A549 (cell line): Measurements from ENCODE around the gene PDE1C. TPM values are rescaled to one million over a fixed set of nuclear protein-coding genes. Genes with fewer than 3 reads are reported as not detected.

Source experiments
- ATAC-seq, 2 experiments: fragments of 200-7000 bp in 1 of 2; fragments of >200 bp in 1 of 2; cut with Nextera tagmentation in 1 of 2; cut with Tn5 transposase in 1 of 2; 3 replicates each; pipeline versions ENCODE4 v1.8.0 to v1.9.1; 2018 to 2020; ENCODE audit warnings: mild to moderate bottlenecking in 1 of 2, moderate library complexity in 1 of 2
- CTCF ChIA-PET: fragments of 300-600 bp; sonication (Branson Sonifier 250); formaldehyde crosslinking; extraction: SDS; loops from one replicate; lab custom pipeline; 2021; ENCODE audit warnings: antibody characterized with exemption, inconsistent platforms; lab: Yijun Ruan, JAX
- POLR2A ChIA-PET: fragments of 350-600 bp; formaldehyde crosslinking; extraction: SDS; loops from one replicate; lab custom pipeline; 2021; ENCODE audit warnings: antibody characterized with exemption, inconsistent platforms; lab: Yijun Ruan, JAX
- DNase-seq, 2 experiments: peaks; one replicate each; pipeline versions ENCODE4 v3.0.0 to v3.0.0-alpha.2; 2011 to 2016; ENCODE audit warnings: low read depth in 1 of 2, low spot score in 1 of 2
- FAIRE-seq: peaks from 2 replicates; lab custom pipeline; 2011; peaks lifted over from hg19 to GRCh38; lab: Jason Lieb, UNC
- H3K27ac ChIP-seq, 2 experiments: fragments of >200 bp; sonication (Bioruptor Twin); formaldehyde crosslinking; 3 replicates each; pipeline ENCODE4 v1.5.1; 2016 to 2017
- H3K4me1 ChIP-seq: fragments of >200 bp; sonication (Bioruptor Twin); formaldehyde crosslinking; 3 replicates; pipeline ENCODE4 v1.6.1; 2016
- H3K4me2 ChIP-seq: fragments of >200 bp; sonication (Bioruptor Twin); formaldehyde crosslinking; 3 replicates; pipeline ENCODE4 v1.6.1; 2016
- H3K4me3 ChIP-seq: fragments of >200 bp; sonication (Bioruptor Twin); formaldehyde crosslinking; 3 replicates; pipeline ENCODE4 v1.5.1; 2016
- H3K9me3 ChIP-seq: fragments of >200 bp; sonication (Bioruptor Twin); formaldehyde crosslinking; 3 replicates; pipeline ENCODE4 v1.6.1; 2016
- CBX2 ChIP-seq: fragments of 200-600 bp; sonication (generic); IDR thresholded peaks from 2 replicates; pipeline ENCODE4 v1.6.1; 2016; ENCODE audit warnings: low read depth, mild to moderate bottlenecking, borderline replicate concordance
- CEBPB ChIP-seq, 2 experiments: fragments of >200 bp in 1 of 2; sonication (Bioruptor Twin) in 1 of 2; formaldehyde crosslinking in 1 of 2; IDR thresholded peaks; 2 replicates each; pipeline ENCODE4 v1.6.1; 2012 to 2016
- CTCF ChIP-seq: fragments of >200 bp; sonication (Bioruptor Twin); formaldehyde crosslinking; IDR thresholded peaks from 3 replicates; pipeline ENCODE4 v1.5.1; 2016
- ESRRA ChIP-seq: fragments of 150-350 bp; IDR thresholded peaks from 2 replicates; pipeline ENCODE4 v1.6.1; 2014; ENCODE audit warnings: mild to moderate bottlenecking, low read length, borderline replicate concordance
- FOSB ChIP-seq: fragments of 250-450 bp; sonication (Bioruptor Pico); IDR thresholded peaks from 2 replicates; pipeline ENCODE4 v1.5.0; 2020; ENCODE audit warnings: mild to moderate bottlenecking, moderate library complexity
- FOXS1 ChIP-seq: fragments of 250-450 bp; sonication (Bioruptor Pico); IDR thresholded peaks from 2 replicates; pipeline ENCODE4 v1.5.0; 2020; ENCODE audit warnings: mild to moderate bottlenecking, moderate library complexity
- GATA3 ChIP-seq: IDR thresholded peaks from 2 replicates; pipeline ENCODE4 v1.6.1; 2012; ENCODE audit warnings: borderline replicate concordance
- HES2 ChIP-seq: fragments of >200 bp; sonication (Bioruptor Twin); formaldehyde crosslinking; IDR thresholded peaks from 2 replicates; pipeline ENCODE4 v1.6.1; 2016
- HEYL ChIP-seq: fragments of 250-450 bp; sonication (Bioruptor Pico); IDR thresholded peaks from 2 replicates; pipeline ENCODE4 v1.8.0; 2021; ENCODE audit warnings: mild to moderate bottlenecking, moderate library complexity
- JUNB ChIP-seq: fragments of >200 bp; sonication (Bioruptor Twin); formaldehyde crosslinking; IDR thresholded peaks from 2 replicates; pipeline ENCODE4 v1.6.1; 2016
- MAFK ChIP-seq: fragments of 450-650 bp; IDR thresholded peaks from 2 replicates; pipeline ENCODE4 v1.6.1; 2014; ENCODE audit not compliant: partially characterized antibody
- MAX ChIP-seq: IDR thresholded peaks from 2 replicates; pipeline ENCODE4 v1.6.1; 2012
- PHF8 ChIP-seq: fragments of 200-600 bp; sonication (generic); IDR thresholded peaks from 2 replicates; pipeline ENCODE4 v1.6.1; 2016; ENCODE audit warnings: low read depth, mild to moderate bottlenecking, antibody characterized with exemption, moderate library complexity, borderline replicate concordance
- POLR2AphosphoS2 ChIP-seq: conservative IDR thresholded peaks from 2 replicates; pipeline ENCODE4 v1.6.1; 2012; ENCODE audit warnings: low read length, improper control_type of control experiment, inconsistent platforms
- RAD21 ChIP-seq, 2 experiments: fragments of >200 bp in 1 of 2; sonication (Bioruptor Twin) in 1 of 2; formaldehyde crosslinking in 1 of 2; IDR thresholded peaks in 1 of 2; conservative IDR thresholded peaks in 1 of 2; 2 replicates in 1 of 2; 3 replicates in 1 of 2; pipeline ENCODE4 v1.6.1; 2012 to 2018; ENCODE audit warnings: inconsistent platforms in 1 of 2
- RARB ChIP-seq: fragments of 250-450 bp; sonication (Bioruptor Pico); IDR thresholded peaks from 2 replicates; pipeline ENCODE4 v1.8.0; 2021; ENCODE audit warnings: mild to moderate bottlenecking, moderate library complexity
- REST ChIP-seq: fragments of 200-600 bp; sonication (generic); IDR thresholded peaks from 2 replicates; pipeline ENCODE4 v1.6.1; 2016; ENCODE audit warnings: antibody characterized with exemption, mild to moderate bottlenecking, moderate library complexity
- SMC3 ChIP-seq: fragments of >200 bp; sonication (Bioruptor Twin); formaldehyde crosslinking; IDR thresholded peaks from 3 replicates; pipeline ENCODE4 v1.6.1; 2018; ENCODE audit warnings: inconsistent platforms
- TP53 ChIP-seq: fragments of 250-450 bp; sonication (Bioruptor Pico); IDR thresholded peaks from 2 replicates; pipeline ENCODE4 v1.5.0; 2021; ENCODE audit warnings: mild to moderate bottlenecking, moderate library complexity
- USF2 ChIP-seq: fragments of 450-650 bp; IDR thresholded peaks from 2 replicates; pipeline ENCODE4 v1.6.1; 2014; ENCODE audit warnings: antibody characterized with exemption
- ZFP36 ChIP-seq: fragments of 450-650 bp; IDR thresholded peaks from 2 replicates; pipeline ENCODE4 v1.6.1; 2014; ENCODE audit warnings: borderline replicate concordance; ENCODE audit not compliant: partially characterized antibody
- WGBS: methylation state at CpG from one replicate; pipeline ENCODE4 v1.1.6; 2017; ENCODE audit errors: missing lambda C conversion rate; 5-methylcytosine and 5-hydroxymethylcytosine counted together
- polyA plus RNA-seq, 4 experiments: library from polyadenylated mRNA; depleted of rRNA in 3 of 4; stranded (reverse); fragments of >200 nt; fragmentation: RNase III in 1 of 4; extraction: RNeasy Plus Mini Kit Qiagen cat#74134 plus additional on column Dnase treatment in 1 of 4; gene quantifications; 2 replicates in 3 of 4; 3 replicates in 1 of 4; pipeline ENCODE4 v1.2.3, GENCODE V29; 2011 to 2017

Gene PDE1C
- polyA plus RNA-seq, 2 of the 4 experiments (the other 2 are of a cell fraction) = 8.0 to 11.0 TPM

GRCh38 chr7:31747553-31747952 is 322.7 kb downstream of the PDE1C start:
- TF ChIP-seq ESRRA (no peak), CTCF (no peak), JUNB (no peak), REST (no peak), TP53 (CRISPR knock-in tag) (no peak), MAFK (no peak), CBX2 (no peak), ZFP36 (no peak), HES2 (no peak), CEBPB (IDR thresholded peaks at IDR 0.05) (no peak), MAX (no peak), HEYL (no peak), POLR2AphosphoS2 (no peak), FOSB (no peak), FOXS1 (CRISPR knock-in tag) (no peak), USF2 (no peak), RARB (CRISPR knock-in tag) (no peak), PHF8 (no peak)
- CTCF ChIA-PET = interaction anchor here (0.6 to 7.9 kb wide), 5 partner anchors 36 to 1466 kb away, joined by 3 to 261 read pairs (median 3); no protein-coding TSS in a partner anchor
- Histone ChIP-seq H3K4me3 (no peak overlapping the region), H3K9me3 (peaks cover 7% of the 10 kb centered on the region; the same call in 2 of the 3 replicates), H3K4me2 (peak overlapping the region; percentile 40), H3K4me1 (peaks cover 22% of the 10 kb centered on the region), H3K27ac (peak overlapping the region; percentile 39 to 41; a peak in 5 of 6 replicates)
- ATAC-seq (peak; percentile 45 to 53; a peak in 4 of 6 replicates), FAIRE-seq (no peak), DNase-seq (peak in 1 of 2 experiments; percentile 62)
- POLR2A ChIA-PET = no interaction called here

- Histone ChIP-seq H3K4me2 (peak overlapping the region; percentile 37; the same call in 1 of the 3 replicates), H3K4me1 (peaks cover 22% of the 10 kb centered on the region), H3K4me3 (no peak overlapping the region), H3K27ac (peak overlapping the region in 1 of 2 experiments; percentile 11; a peak in 1 of 6 replicates), H3K9me3 (peaks cover 7% of the 10 kb centered on the region; the same call in 2 of the 3 replicates)
- WGBS = 0% methylated on average over 4 of the region's 4 CpGs
- ATAC-seq = peak; percentile 77 to 93; a peak in 4 of 6 replicates
- peak; percentile 94 for FAIRE-seq
- TF ChIP-seq CTCF = peak; percentile 96
- no peak for TF ChIP-seq RARB (CRISPR knock-in tag)
- TF ChIP-seq GATA3 = peak; percentile 41; the same call in 1 of the 2 replicates
- TF ChIP-seq RAD21 (conservative IDR thresholded peaks at IDR 0.05 in 1 of 2, IDR thresholded peaks at IDR 0.05 in 1 of 2) = peak; percentile 99
- TF ChIP-seq SMC3 = peak; percentile 99
- CTCF ChIA-PET = interaction anchor here (0.6 to 7.9 kb wide), 46 partner anchors 9 to 735 kb away, joined by 3 to 261 read pairs (median 4); no protein-coding TSS in a partner anchor
- DNase-seq = peak; percentile 44 to 82
- POLR2A ChIA-PET = no interaction called here
These were observed 325.8 kb downstream of the PDE1C start for GRCh38 chr7:31744294-31744874.
